GM12875 (cell line): ENCODE results near the gene CHPF.

ENCODE experiments used
- H3K4me3 ChIP-seq: one replicate; pipeline ENCODE4 v1.5.1; 2011; ENCODE audit warnings: low read depth, low read length, control low read depth
- TF ChIP-seq, protein P1 (sequence below): IDR thresholded peaks from 2 replicates; pipeline ENCODE4 v1.5.1; 2011; ENCODE audit warnings: low read depth, mild to moderate bottlenecking, control low read depth, inconsistent platforms, low read length, moderate library complexity, borderline replicate concordance; ENCODE audit not compliant: insufficient read depth

Gene CHPF

DNA sequence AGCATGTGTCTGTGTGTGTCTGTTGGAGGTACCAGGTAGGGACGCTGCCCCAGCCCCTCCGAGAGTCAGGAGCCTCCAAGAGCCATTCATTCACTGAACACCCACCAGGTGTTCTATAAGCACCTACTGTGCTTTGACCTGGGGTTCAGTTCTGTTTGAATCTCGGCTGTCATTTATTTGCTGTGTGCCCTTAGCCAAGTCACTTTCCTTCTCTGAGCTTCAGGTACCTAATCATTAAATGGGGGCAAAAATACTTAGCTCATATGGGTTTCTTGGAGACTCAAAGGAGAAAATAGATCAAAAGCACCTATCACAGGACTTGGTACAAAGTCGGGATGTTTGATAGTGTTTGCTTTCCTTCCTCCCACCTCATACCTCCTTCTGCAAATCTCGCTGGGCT lies 16.1 kb downstream of the CHPF start:
- no peak overlapping the region for H3K4me3 ChIP-seq
- TF ChIP-seq, protein P1, sequence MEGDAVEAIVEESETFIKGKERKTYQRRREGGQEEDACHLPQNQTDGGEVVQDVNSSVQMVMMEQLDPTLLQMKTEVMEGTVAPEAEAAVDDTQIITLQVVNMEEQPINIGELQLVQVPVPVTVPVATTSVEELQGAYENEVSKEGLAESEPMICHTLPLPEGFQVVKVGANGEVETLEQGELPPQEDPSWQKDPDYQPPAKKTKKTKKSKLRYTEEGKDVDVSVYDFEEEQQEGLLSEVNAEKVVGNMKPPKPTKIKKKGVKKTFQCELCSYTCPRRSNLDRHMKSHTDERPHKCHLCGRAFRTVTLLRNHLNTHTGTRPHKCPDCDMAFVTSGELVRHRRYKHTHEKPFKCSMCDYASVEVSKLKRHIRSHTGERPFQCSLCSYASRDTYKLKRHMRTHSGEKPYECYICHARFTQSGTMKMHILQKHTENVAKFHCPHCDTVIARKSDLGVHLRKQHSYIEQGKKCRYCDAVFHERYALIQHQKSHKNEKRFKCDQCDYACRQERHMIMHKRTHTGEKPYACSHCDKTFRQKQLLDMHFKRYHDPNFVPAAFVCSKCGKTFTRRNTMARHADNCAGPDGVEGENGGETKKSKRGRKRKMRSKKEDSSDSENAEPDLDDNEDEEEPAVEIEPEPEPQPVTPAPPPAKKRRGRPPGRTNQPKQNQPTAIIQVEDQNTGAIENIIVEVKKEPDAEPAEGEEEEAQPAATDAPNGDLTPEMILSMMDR = no peak

DNA sequence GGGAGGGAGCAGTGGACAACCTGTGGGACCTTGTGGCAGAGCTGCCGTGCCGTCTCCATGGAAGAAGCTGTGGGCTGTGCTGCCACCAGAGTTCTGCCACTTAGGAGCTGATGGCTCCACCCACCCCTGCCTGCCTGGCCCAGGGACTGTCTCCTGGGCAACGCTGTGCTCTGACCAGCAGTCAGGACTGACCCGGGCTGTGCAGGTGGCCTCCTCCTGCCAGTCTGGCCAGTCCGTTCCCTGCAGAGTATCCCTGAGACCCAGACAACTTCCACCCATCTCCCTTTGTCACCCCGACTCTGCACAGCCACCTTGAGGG lies 16.6 kb downstream of the CHPF start:
- H3K4me3 ChIP-seq = no peak overlapping the region
- TF ChIP-seq, protein P1 = no peak

DNA sequence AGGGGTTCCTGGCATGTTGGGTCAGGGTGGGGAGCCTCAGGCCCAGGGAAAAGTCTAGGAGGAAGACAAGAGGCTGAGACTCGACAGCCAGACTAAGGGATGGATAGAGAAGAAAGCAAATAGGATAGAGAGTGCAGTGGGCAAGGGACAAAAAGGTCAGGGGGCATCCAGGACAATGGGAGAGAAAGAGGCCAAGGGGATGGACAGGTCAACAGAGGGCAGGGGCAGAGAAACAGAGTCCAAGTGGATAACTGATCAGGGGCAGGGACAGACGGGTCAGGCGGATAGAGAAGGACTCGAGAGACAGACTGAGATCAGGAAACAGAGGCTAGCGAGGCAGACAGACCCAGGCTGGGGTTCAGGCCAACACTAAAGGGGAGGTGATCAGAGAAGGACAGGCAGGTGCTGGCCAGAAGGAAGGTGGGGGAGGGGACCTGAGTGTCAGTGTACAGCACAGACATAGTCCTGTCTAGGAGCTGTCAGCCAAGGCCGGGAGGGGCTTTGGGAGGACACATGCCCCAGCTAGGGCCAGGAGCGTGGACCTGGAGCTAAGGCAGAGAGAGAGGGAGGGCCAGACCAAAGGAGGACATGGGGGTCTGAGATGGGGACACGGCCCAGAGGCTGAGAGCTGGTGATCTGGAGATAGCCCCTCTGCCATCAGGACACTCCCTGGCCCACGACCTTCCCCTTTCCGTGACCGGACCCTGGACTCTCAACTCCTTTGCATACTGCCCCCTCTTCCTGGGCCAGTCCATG lies 17.1 kb downstream of the CHPF start:
- H3K4me3 ChIP-seq = no peak overlapping the region
- TF ChIP-seq, protein P1 = no peak

DNA sequence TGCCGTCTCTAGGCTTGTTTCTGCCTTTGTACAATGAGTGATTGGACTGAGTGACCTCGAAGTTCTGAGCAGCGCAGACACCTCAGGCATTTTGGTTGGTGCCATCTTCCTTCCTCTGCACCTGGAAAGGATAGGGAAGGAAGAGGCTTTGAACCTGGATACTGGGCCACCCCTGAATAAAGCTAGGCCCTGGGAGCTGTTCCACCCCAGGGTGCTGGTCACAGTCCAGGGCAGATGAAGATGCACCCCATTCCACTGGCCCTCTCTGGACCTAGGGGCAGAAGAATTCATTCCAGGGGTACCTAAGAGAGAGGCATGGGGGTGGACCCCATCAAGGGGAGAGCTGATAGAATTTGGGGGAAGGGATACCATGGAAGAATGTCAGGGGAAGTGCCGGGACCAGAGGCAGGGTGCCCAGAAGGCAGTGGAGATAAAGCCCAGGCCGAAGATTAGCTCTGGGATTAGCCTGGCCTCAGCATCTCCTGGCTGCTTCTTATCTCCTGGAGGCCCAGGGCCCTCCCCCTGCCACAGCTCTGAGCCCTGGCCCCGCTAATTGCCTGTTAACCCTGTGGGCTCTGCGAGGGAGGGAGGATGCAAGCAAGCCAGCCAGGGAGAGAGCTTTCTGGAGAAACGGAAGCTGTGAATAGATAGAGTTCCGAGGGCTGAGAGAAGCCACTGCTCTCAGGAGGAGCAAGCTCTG lies 17.9 kb downstream of the CHPF start:
- no peak overlapping the region for H3K4me3 ChIP-seq
- TF ChIP-seq, protein P1 = no peak

DNA sequence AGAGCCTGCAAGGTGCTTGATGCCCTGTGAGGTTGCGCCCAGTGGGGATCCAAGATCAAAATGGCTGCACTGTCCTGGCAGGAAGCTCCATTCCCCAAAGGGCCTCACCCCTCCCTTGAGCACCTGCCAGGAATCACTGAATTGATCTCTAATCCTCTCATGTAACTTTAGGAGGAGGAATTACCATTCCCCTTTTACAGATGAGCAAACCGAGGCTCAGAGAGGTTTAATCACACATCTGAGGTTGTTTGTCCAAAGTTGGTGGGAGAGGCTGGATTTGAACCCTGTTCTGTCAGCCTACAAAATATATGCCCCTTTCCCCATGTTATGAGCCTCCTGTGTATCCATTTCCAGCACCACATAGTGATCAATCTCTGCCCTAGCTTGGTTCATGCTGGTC lies 18.8 kb downstream of the CHPF start:
- no peak overlapping the region for H3K4me3 ChIP-seq
- TF ChIP-seq, protein P1 = no peak

DNA sequence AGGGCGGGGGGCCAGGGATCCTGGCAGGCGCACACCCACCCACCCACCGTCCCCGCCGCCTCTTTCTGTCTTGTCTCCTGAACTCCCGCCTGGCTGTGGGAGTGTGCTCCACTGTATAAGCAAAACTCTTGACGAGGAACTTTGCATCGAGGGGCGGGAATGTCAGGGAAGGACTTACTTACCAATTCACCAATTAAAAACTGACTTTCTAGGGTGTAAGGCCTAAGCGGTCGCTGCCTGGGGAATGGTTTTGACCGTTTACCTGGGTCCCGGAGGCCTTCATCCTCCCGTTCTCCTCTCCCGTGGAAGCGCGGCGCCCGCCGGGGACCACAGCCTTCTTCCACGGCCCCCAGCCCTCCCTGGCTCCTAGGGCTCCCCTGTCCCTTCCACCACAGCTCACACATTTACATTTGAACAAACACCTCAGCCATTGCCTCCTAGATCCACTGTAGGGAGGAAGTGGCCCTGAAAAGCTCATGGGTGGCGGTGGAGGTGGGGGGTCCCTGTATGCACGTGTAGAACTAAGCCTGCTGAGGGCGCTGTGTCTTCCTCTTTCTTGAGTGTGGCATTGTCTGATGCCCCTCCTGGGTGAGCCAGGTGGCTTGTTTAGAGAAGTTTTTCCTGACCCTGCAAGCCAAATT lies 20.5 kb downstream of the CHPF start:
- TF ChIP-seq, protein P1 = no peak
- no peak overlapping the region for H3K4me3 ChIP-seq
